Inferior parietal cortex (tissue), 1 donor: ENCODE data around the gene TUBB.
"Not testable (repeated sequence)": the region's sequence is repeated elsewhere in the genome, so short reads cannot be mapped to it uniquely, and the experiment has no call there.

Experiments
- DNase-seq: peaks from one replicate; pipeline ENCODE4 v3.0.0-alpha.2; 2016; ENCODE audit errors: extremely low spot score

TUBB gene

GRCh38 chr6:30759575-30760239 lies 39.6 kb downstream of the TUBB start:
- DNase-seq, result no peak

DNA sequence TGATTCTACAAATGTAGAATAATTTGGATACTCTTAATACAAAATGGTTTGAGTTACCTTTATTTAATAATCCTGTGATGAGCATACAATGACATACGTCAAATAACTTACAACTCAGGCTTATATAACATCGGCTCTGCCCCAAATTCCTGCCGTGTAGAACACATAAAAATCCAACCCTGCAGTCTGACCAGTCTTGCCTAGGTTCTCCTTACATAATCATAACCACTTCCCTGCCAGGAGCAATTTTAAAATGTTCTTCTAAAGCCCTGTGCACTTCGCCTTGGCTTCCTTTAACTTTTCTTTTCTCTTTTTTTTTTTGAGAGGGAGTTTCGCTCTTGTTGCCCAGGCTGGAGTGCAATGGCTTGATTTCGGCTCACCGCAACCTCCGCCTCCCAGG lies 40.4 kb downstream of the TUBB start:
- DNase-seq, result no peak

GRCh38 chr6:30761791-30762429 lies 41.8 kb downstream of the TUBB start:
- no peak for DNase-seq

DNA sequence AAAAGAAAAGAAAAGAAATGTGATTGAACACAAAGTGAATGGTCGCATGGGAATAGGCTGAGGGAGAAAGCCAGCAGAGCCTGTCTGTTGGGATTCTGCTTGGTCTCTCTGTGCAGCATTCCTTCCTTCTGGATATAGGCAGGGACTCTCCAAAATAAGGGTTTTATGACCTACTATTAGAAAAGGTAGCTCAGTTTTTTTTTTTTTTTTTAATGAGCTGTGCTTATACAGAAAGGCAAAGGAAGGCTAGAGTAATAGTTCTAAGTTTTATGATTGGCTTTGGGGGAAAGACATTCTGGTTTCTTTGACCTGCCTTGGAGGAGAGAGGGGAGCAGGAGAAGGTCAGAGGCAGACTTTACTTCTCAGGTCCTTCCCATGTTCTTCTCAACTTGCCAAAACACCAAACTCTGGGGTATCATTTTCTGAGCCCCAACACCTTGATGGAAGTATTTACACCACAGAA lies 43.0 kb downstream of the TUBB start:
- DNase-seq, result no peak

DNA sequence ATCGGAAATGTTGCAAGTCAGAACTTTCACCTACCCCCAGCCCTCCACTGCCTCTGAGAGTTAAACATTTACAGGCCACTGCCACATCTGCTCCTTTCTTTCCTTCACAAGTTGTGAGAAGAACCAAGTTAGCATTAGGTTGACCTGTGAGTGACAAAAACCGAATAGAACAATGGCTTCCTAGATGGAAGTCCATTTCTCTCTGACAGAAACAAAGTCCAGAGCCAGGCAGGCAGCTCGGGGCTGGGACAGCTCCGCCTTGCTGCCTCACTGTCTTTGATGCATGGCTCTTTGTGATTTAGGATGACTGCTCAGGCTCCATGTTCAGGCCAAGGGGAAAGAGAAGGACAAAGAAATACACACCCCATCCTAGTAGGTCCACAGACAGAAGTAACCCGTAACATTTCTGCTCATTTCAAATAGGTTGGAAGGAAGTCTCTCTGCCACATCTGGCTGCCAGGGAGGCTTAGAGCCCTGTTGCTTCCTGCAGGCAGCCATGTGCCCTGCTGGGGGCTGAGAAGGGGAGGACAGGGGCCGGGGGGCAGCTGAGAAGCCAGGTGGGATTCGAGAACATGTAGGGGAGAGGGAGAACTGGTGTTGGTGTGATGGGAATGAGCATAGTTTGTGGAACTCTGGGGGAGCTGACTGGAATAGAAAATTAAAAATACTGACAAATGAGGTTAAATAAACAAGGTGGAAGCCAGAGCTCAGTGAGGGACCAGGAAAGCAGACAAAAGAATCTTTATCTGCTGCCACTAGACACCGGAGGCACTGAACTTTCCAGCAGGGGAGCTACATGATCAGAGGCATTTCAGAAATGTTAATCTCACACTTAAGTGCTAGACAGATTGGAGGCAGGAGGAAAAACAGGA lies 43.7 kb downstream of the TUBB start:
- DNase-seq, result no peak

DNA sequence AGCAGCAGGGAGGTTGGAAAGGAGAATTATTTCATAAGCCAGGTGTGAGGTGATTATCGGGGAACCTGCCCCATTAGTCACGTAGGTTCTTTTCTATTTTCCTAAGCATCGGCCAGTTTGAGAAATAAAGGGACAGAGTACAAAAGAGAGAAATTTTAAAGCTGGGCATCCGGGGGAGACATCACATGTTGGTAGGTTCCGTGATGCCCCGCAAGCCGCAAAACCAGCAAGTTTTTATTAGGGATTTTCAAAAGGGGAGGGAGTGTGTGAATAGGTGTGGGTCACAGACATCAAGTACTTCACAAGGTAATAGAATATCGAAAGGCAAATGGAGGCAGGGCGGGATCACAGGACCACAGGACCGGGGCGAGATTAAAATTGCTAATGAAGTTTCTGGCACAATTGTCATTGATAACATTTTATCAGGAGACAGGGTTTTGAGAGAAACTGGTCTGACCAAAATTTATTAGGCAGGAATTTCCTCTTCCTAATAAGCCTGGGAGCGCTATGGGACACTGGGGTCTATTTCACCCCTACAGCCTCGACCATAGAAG lies 44.4 kb downstream of the TUBB start:
- not testable (repeated sequence) for DNase-seq

GRCh38 chr6:30765495-30765894 lies 45.3 kb downstream of the TUBB start:
- DNase-seq, result not testable (repeated sequence)

DNA sequence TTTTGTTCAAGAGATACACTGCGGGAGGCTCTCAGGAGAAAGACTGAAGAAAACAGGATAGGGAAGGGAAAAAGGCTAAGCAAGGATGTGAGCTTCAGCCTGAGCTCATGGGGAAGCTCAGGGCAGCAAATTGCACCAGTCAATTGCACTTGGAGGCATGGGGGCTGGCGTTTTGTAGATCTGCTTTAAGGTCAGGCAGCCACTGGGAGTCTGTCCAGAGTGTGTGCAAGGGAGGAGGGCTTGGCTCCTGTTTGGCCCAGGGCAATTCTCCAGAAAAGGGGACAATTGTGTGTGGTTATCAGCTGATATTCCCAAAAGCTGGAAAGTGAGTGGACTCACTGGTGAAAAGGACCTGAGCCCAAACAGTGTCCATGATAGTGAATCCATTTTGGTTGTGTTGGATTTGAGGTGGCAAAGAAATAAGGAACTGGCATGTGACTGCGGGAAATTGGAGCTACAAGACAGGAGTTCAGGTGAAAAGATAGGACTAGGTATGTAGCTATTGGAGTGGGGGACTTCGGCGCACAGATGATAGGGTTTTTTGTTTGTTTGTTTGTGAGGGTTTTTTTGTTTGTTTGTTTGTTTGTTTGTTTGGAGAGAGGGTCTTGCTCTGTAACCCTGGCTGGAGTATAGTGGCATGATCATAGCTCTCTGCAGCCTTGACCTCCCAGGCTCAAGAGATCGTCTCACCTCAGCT lies 46.5 kb downstream of the TUBB start:
- no peak for DNase-seq

DNA sequence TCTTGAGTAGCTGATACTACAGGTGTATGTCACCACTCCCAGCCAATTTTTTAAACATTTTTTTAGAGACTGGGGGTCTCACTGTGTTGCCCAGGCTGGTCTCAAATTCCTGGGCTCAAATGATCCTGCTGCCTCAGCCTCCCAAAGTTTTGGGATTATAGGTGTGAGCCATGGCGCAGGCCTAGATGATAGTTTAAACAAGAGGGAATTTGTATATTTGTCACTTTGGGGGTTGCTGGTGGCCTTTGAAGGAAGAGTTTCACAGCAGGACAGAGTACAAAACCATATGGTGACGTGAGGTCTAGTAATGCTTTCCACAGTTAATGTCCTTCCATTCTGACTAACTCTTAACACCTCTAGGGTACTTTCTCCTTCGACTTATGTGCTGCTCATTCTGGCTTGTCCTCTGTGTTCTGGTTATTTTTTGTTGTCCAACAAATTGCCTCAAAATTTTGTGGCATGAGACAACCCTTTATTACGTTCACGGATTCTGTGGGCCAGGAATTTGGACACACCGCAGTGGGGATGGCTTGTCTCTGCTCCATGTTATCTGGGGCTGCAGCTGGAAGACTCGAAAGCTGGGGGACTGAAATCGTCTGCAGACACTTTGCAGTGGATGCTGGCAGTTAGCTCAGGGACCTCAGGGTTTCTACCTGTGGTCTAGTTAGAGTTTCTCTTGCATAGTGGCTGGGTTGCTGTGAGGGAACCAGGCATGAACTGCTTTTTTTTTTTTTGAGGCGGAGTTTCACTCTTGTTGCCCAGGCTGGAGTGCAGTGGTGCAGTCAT lies 47.2 kb downstream of the TUBB start:
- no peak for DNase-seq

- no peak for DNase-seq
Observed at GRCh38 chr6:30767944-30768301, 47.8 kb downstream of the TUBB start.

DNA sequence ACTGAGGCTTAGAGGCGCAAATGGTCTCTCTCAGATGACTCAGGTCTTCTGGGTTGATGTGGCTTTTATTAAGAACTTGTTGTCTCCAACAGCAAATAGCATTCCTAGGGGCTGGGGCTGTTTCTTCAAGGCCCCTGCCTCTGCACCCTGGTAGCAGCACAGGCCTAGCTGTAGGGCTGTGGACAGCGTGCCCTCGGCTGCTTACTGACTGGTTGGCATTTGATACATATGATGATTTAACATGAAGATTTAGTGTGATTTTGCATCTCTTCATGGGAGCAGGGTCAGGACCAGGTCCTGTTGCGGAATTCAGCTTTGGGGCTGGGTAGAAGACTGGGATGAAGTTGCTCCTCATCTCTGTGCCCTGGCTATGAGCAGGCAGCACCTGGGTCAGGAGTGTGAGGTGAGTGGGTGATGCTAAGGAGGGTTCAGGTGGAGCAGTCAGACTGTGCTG lies 48.5 kb downstream of the TUBB start:
- no peak for DNase-seq

DNA sequence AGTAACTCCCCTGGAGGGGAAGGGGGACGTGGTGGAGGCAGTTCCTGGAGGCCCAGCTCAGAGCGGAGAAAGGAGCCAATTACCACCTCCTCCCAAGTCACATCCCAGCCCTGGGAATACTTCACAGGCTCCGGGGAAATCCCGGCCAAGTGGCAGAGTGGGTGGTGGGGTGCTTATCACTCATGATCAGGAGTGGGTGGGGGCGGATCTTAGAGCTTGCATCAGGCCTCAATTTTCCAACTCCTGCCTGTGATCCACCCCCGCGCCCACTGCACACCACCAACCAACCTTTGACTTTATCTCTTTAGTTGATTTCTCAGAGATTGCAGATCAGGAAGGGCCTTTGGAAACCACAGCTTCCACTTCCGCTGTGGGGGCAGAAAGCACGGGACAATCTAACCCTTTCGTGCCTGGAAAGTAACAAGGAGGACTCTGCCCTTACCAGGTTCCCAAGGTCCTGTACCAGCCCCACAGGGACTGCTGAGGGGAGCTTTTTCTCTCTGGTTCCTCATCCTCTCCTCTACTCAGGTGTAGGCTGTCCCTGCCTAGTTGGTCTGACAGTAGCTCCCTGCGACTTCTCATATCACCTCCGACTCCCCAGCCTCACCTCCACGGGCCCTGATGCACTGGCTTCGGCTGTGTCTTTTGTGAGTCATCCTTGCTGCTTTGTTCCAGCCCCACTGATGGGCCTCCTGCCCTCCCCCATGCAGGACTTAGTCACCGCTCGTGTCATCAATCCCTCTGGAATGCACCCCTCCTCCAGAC lies 49.1 kb downstream of the TUBB start:
- DNase-seq, result peak; percentile 35

DNA sequence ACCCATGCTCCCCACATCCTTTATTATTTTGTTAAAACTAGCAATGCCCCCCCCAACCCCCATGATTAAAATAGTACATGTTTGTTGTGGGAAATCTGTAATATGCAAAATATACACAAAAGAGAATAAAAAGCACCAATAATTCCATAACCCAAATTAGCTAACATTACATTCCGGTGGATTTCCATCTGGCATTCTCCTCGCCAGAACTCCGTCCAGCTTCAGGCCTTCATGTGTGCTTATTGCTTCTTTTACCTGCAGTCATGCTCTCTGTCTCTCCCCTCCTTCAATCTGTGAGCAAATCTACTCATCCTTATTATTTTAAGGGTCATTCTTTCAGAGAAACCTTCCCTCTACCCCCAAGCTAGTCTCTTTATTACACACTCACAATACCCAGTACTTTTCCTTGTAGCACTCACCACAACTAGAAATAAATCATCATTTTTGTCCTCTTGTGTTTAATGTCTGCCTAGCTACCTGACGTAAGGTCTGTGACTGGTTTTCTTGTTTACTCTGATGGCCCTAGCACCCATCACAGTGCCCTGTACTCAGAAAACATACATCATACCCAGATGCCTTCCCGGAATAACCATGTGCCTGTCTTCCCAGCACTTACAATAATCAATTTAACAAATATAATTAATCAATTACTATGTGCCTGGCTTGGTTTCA lies 49.8 kb downstream of the TUBB start:
- DNase-seq, result no peak

- DNase-seq, result no peak
Observed at GRCh38 chr6:30770592-30770991, 50.4 kb downstream of the TUBB start.

GRCh38 chr6:30774701-30775100 lies 54.5 kb downstream of the TUBB start:
- DNase-seq, result no peak
